Astrocyte of the hippocampus (primary cell): Measurements from ENCODE around the gene KANK2.

Experiments
- DNase-seq: peaks from one replicate; pipeline ENCODE4 v3.0.0; 2011; ENCODE audit warnings: low read depth, low spot score

The KANK2 gene

GRCh38 chr19:11197291-11198174, at the start of gene KANK2:
KANK2 (minus strand) TSS chr19:11197545; CDS start chr19:11194511, 3,034 bp downstream.
- DNase-seq, result peak; percentile 93

- no peak for DNase-seq
Observed at GRCh38 chr19:11246941-11247340, 49.6 kb upstream of the KANK2 start.

DNA sequence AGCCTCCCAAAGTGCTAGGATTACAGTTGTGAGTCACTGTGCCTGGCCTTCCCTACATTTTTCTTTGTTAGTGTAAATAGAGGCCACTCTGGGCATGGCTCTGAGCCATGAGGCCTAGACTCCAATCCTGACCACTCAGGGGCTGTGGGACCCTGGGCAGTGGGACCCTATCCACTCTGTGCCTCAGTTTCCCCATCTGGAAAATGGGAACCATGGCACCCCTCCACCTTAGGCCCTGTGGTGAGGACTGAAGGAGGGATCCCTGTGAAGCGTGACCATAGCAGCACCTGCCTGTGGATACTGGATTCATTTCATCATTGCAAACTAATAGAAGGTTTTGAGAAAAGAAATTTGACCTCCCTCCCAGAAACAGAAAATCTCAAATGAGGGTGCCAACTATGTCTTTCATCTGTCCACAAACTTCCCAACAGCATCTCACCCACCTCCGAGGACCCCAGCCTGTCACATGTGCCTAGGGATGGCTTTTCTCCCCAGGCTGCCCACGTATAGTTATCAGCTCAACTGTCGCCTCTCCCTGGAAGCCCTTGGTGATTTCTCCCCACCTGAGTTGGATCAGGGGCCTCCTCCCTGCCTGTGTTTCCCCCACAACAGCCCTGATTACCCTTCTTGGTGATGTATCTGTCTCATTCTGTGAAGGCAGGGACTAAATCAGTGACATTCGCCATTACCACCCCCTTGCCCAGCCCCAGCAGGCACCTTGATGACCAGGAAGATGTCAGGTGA, 47.7 kb upstream of the KANK2 start:
- DNase-seq, result no peak

GRCh38 chr19:11243798-11244169, 46.4 kb upstream of the KANK2 start:
- DNase-seq, result no peak

GRCh38 chr19:11242864-11243797, 45.8 kb upstream of the KANK2 start:
- peak; percentile 89 for DNase-seq

GRCh38 chr19:11242025-11242424, 44.7 kb upstream of the KANK2 start:
- DNase-seq, result no peak

DNA sequence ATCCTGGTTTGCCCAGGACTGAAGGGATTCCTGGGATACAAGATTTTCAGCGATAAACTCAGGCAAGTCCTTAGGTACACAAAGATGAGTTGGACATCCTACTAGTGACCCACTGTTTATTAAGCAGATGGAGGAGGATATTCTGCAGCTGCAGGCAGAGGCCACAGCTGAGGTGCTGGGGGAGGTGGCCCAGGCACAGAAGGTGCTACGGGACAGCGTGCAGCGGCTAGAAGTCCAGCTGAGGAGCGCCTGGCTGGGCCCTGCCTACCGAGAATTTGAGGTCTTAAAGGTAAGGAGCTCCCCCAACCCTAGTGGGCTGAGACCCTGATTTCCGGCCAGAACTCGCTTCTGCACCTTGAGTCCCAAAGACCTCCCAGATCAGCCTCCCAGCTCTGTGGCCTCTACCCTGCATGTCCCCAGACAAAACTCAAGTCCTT, 42.7 kb upstream of the KANK2 start:
- DNase-seq, result no peak

GRCh38 chr19:11239377-11240000, 42.1 kb upstream of the KANK2 start, which contains the start of gene ANGPTL8:
ANGPTL8 (plus strand) TSS chr19:11239619; CDS start chr19:11239638, 19 bp downstream.
- no peak for DNase-seq

DNA sequence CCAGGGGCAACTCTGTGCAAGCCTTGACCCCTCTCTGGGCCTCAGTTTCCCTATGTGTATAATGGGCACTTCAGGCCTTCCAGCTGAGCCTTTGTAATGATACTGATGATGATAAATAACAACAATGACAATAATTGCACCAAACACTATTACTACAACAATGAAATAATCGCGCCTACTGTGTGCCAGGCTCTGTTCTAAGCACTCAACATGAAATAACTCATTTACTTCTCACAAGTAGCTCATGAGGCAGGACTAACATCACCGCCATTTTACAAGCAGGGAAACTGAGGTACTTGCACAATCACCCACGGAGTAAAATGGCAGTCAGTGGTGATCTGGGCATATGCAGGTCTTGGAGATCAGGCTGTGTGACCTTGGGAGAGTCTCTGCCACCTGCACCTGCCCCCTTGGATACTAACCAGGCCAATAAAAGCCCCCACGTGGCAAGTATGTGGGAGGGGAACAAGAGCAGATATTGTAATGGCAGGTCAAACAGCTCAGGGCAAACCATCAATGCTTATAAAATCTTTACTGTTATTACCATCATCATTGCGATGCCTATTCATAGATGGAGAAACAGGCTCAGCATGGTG, 41.5 kb upstream of the KANK2 start:
- no peak for DNase-seq

- no peak for DNase-seq
Observed at GRCh38 chr19:11238041-11238440, 40.7 kb upstream of the KANK2 start.

DNA sequence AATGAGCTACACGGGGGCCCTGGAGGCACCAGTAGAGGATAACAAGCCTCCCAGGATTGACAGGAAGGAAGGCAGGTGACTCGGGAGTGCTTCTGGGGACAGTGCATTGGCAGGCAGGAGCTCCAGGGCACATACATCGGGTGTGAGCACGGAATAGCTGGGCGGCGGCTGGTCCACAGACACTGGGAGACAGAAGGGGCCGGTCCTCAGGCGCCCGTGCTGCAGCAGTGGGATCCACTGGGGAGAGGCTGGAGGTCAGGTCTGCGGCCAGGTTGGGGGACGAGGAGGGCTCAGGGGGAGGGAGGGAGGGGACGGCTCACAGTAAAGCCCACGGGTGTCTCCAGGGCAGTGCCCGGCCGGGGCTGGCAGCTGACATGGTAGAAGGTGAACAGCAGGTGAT, 40.0 kb upstream of the KANK2 start:
- no peak for DNase-seq

DNA sequence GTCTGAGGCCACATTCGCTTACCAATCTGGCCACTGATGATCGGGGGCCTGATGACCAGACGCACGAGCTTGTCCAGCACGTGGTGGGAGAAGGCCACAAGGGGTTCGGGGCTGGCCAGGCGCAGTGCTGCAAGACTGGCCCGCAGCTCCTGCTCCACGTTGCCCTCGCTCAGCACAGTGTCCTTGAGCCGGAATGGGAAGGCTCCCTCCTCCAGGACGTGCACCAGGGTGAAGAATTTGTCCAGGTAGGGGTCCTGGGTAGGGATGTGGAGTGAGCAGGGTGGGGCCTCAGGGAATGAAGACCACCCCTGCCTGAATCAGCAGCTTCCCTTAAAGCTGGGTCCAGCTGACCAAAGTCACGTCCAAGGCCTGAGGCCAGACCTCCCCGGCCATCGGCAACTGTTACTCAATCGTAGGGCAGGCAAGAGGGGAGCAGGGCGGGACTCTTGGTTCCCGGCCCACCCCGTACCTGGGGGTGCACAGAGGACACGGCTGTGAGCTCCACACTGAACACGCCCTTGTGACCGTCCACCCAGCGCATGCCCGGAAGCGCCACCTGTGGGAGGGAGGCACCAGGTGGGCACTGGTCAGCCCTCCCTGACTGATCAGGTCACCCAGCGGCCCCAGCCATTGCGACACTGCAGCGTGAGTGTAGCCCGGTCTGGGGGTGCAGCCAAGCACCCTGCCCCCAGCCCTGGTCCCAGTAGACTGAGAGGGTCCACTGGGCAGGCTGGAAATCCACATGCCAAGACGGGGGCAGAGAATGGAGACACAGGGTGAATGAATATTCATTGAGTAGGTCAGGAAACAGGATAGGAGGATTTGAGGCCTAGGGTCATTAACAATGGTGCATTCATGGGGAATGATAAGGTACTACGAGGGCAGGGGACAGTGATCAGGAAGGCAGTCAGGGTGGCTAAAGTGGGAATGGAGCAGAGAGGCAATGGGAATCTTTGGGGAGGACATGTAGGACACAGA, 39.3 kb upstream of the KANK2 start:
- no peak for DNase-seq

DNA sequence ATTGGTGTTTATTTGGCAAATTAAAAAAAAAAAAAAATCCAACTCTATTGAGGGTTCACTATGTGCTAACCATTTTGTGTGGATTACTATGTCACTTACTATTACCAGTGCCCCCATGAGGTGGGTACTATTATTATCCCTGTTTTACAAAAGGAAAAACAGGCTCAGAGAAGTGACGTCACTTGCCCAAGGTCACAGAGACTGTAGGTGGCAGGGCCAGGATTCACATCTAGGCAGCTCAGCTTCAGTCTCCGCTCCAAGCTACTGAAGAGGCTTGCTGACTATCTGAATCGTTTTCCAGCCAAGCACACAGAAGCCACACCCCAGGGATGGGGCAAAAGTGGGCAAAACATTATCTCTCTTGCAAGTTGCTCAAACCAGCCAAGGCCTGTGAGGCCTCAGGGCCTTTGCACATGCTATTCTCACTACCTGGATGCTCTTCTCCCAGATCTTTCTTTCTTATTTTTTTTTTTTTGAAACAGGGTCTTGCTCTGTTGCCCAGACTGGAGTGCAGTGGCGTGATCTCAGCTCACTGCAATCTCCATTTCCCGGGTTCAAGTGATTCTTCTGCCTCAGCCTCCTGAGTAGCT, 37.2 kb upstream of the KANK2 start:
- no peak for DNase-seq

GRCh38 chr19:11233073-11233472, 35.7 kb upstream of the KANK2 start:
- no peak for DNase-seq

DNA sequence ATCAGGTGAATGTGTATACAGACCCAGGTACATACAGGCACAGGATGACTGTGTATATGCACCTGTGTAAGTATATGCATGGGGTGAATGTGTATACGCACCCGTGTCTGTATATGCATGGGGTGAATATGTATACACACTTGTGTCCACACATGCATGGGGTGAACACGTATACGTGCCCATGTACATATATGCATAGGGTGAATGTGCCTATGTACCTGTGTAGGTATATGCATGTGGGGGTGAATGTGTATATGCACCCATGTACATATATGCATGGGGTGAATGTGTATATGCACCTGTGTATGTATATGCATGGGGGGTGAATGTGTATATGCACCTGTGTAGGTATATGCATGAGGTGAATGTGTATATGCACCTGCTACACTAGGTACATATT, 35.2 kb upstream of the KANK2 start:
- DNase-seq, result no peak

- DNase-seq, result no peak
Observed at GRCh38 chr19:11230621-11231386, 33.5 kb upstream of the KANK2 start.

- DNase-seq, result no peak
Observed at GRCh38 chr19:11227195-11227886, 30.0 kb upstream of the KANK2 start.

DNA sequence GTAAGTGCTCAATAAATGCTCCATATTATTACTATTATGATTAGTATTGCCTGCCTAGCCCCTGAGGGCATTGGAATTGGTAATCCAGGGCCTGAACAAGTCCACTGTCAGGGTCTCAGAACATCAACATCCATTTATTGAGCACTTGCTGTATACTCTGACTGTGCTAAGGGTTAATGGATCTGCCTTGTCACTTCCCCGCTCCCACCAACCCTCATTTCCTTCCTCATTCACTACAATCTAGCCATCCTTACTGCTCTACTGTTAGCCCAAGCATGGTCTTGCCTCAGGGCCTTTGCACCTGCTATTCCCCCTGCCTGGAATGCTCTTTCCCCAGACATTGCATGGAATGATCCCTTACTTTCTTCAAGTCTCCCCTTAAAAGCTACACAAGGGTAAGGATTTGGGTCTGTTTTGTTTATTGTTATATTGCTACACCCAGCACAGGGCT, 29.4 kb upstream of the KANK2 start:
- DNase-seq, result no peak
